ENCODE results near the gene NUDT1. TPM values are rescaled to one million over a fixed set of nuclear protein-coding genes. Genes with fewer than 3 reads are reported as not detected.

Gene NUDT1
- total and polyA plus RNA-seq, 2 experiments from 2014 or later, result 9.6 to 16.3 TPM

- Histone ChIP-seq H3K9me2 (replicated peaks; ENCODE audit: insufficient read depth) (no peaks in the 10 kb centered on the region), H3K36me3 (replicated peaks; ENCODE audit: insufficient read depth, low read depth) (no peaks in the 10 kb centered on the region), H3K79me2 (no peaks in the 10 kb centered on the region), H2AFZ (no peak overlapping the region), H4K20me1 (ENCODE audit: insufficient read depth, poor library complexity, severe bottlenecking) (no peaks in the 10 kb centered on the region), H3K27me3 (no peaks in the 10 kb centered on the region), H3K9me3 (ENCODE audit: low read depth) (no peaks in the 10 kb centered on the region), H3K4me2 (no peak overlapping the region), H3K4me1 (ENCODE audit: insufficient read depth) (no peaks in the 10 kb centered on the region), H3K4me3 (no peak overlapping the region), H3K27ac (no peak overlapping the region)
- WGBS (ENCODE audit: low lambda C conversion rate, missing lambda C conversion rate), result 97% methylated on average over 15 of the region's 15 CpGs
- TF ChIP-seq EZH2phosphoT487 (IDR thresholded peaks at IDR 0.05; ENCODE audit: low read depth, severe bottlenecking, unreplicated experiment), result no peak
- TF ChIP-seq EZH2 (IDR thresholded peaks at IDR 0.05; ENCODE audit: borderline replicate concordance), result no peak
- no peak for TF ChIP-seq CTCF (IDR thresholded peaks at IDR 0.05; ENCODE audit: poor library complexity)
- DNase-seq (ENCODE audit: low spot score), result no peak
Measured at GRCh38 chr7:2219136-2219535, 22.9 kb upstream of the NUDT1 start.

DNA sequence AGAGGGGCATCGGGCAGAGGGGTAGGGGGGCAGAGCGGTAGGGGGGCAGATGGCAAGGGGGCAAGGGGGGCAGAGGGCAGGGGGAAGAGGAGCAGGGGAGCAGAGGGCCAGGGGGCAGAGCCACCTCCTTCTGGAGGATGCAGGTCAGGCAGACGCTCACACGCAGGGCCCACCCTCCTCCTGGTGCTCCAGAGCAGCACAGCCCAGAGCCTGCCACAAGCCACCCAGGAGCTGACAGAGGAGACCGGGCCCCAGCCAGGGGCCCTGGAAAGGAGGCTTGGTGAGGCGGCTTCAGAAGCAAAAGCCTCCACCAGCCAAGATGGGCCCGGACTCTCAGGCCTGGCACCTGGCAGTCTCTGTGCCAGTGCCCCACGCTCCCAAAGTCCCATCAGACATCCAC, 22.4 kb upstream of the NUDT1 start:
- Histone ChIP-seq H4K20me1 (ENCODE audit: insufficient read depth, poor library complexity, severe bottlenecking) (no peaks in the 10 kb centered on the region), H3K4me3 (no peak overlapping the region), H3K27ac (no peak overlapping the region), H3K9me3 (ENCODE audit: low read depth) (no peaks in the 10 kb centered on the region), H3K79me2 (no peaks in the 10 kb centered on the region), H3K9me2 (replicated peaks; ENCODE audit: insufficient read depth) (no peaks in the 10 kb centered on the region), H2AFZ (no peak overlapping the region), H3K4me1 (ENCODE audit: insufficient read depth) (no peaks in the 10 kb centered on the region), H3K4me2 (no peak overlapping the region), H3K36me3 (replicated peaks; ENCODE audit: insufficient read depth, low read depth) (no peaks in the 10 kb centered on the region), H3K27me3 (no peaks in the 10 kb centered on the region)
- no peak for TF ChIP-seq EZH2 (IDR thresholded peaks at IDR 0.05; ENCODE audit: borderline replicate concordance)
- no peak for TF ChIP-seq CTCF (IDR thresholded peaks at IDR 0.05; ENCODE audit: poor library complexity)
- TF ChIP-seq EZH2phosphoT487 (IDR thresholded peaks at IDR 0.05; ENCODE audit: low read depth, severe bottlenecking, unreplicated experiment), result no peak
- 97% methylated on average over 5 of the region's 8 CpGs for WGBS (ENCODE audit: low lambda C conversion rate, missing lambda C conversion rate)
- no peak for DNase-seq (ENCODE audit: low spot score)

GRCh38 chr7:2220030-2220429, 22.0 kb upstream of the NUDT1 start:
- no peaks in the 10 kb centered on the region for H3K4me1 ChIP-seq (ENCODE audit: insufficient read depth)
- no peak overlapping the region for H2AFZ ChIP-seq
- no peaks in the 10 kb centered on the region for H3K36me3 ChIP-seq (replicated peaks; ENCODE audit: insufficient read depth, low read depth)
- TF ChIP-seq CTCF (IDR thresholded peaks at IDR 0.05; ENCODE audit: poor library complexity), result no peak
- TF ChIP-seq EZH2phosphoT487 (IDR thresholded peaks at IDR 0.05; ENCODE audit: low read depth, severe bottlenecking, unreplicated experiment), result no peak
- no peak for TF ChIP-seq EZH2 (IDR thresholded peaks at IDR 0.05; ENCODE audit: borderline replicate concordance)
- no peaks in the 10 kb centered on the region for H3K27me3 ChIP-seq
- H3K9me3 ChIP-seq (ENCODE audit: low read depth), result no peaks in the 10 kb centered on the region
- no peak overlapping the region for H3K4me3 ChIP-seq
- no peak for DNase-seq (ENCODE audit: low spot score)
- 96% methylated on average over 19 of the region's 19 CpGs for WGBS (ENCODE audit: low lambda C conversion rate, missing lambda C conversion rate)
- H4K20me1 ChIP-seq (ENCODE audit: insufficient read depth, poor library complexity, severe bottlenecking), result no peaks in the 10 kb centered on the region
- no peak overlapping the region for H3K4me2 ChIP-seq
- no peak overlapping the region for H3K27ac ChIP-seq
- H3K79me2 ChIP-seq, result no peaks in the 10 kb centered on the region
- no peaks in the 10 kb centered on the region for H3K9me2 ChIP-seq (replicated peaks; ENCODE audit: insufficient read depth)

- no peak for TF ChIP-seq EZH2phosphoT487 (IDR thresholded peaks at IDR 0.05; ENCODE audit: low read depth, severe bottlenecking, unreplicated experiment)
- TF ChIP-seq CTCF (IDR thresholded peaks at IDR 0.05; ENCODE audit: poor library complexity), result no peak
- no peak for TF ChIP-seq EZH2 (IDR thresholded peaks at IDR 0.05; ENCODE audit: borderline replicate concordance)
- H3K9me3 ChIP-seq (ENCODE audit: low read depth), result no peaks in the 10 kb centered on the region
- H3K4me3 ChIP-seq, result no peak overlapping the region
- H3K27ac ChIP-seq, result no peak overlapping the region
- no peak for DNase-seq (ENCODE audit: low spot score)
- no peaks in the 10 kb centered on the region for H4K20me1 ChIP-seq (ENCODE audit: insufficient read depth, poor library complexity, severe bottlenecking)
- no peaks in the 10 kb centered on the region for H3K27me3 ChIP-seq
- no peaks in the 10 kb centered on the region for H3K9me2 ChIP-seq (replicated peaks; ENCODE audit: insufficient read depth)
- WGBS (ENCODE audit: low lambda C conversion rate, missing lambda C conversion rate), result 93% methylated on average over 16 of the region's 16 CpGs
- H3K36me3 ChIP-seq (replicated peaks; ENCODE audit: insufficient read depth, low read depth), result no peaks in the 10 kb centered on the region
- H2AFZ ChIP-seq, result no peak overlapping the region
- H3K4me2 ChIP-seq, result no peak overlapping the region
- no peaks in the 10 kb centered on the region for H3K79me2 ChIP-seq
- no peaks in the 10 kb centered on the region for H3K4me1 ChIP-seq (ENCODE audit: insufficient read depth)
Measured at GRCh38 chr7:2220506-2220905, 21.5 kb upstream of the NUDT1 start.

Data from hepatocyte (in vitro differentiated cells).